HepG2 (cell line): ENCODE data around the gene SEC31A. TPM values are rescaled to one million over a fixed set of nuclear protein-coding genes. Genes with fewer than 3 reads are reported as not detected.

Experiments used
- CEBPB ChIP-seq: IDR thresholded peaks from 2 replicates; pipeline ENCODE4 v1.6.1; 2011; ENCODE audit warnings: low read depth, low read length, improper control_type of control experiment, borderline replicate concordance
- DPF2 ChIP-seq: sonication (generic); formaldehyde crosslinking; IDR thresholded peaks from 2 replicates; pipeline ENCODE4 v1.4.0; 2020; ENCODE audit warnings: mild to moderate bottlenecking, low read depth, missing genetic modification reagents, borderline replicate concordance
- KMT2B ChIP-seq: IDR thresholded peaks from 2 replicates; pipeline ENCODE4 v1.6.1; 2016; ENCODE audit warnings: missing genetic modification reagents, missing compliant biosample characterization
- MBNL3 ChIP-seq: fragments of 250-450 bp; sonication (Bioruptor Pico); conservative IDR thresholded peaks from 2 replicates; pipeline ENCODE4 v1.8.0; 2022; ENCODE audit warnings: mild to moderate bottlenecking, inconsistent platforms
- MLLT10 ChIP-seq: sonication (generic); formaldehyde crosslinking; IDR thresholded peaks from 2 replicates; pipeline ENCODE4 v1.4.0; 2020; ENCODE audit warnings: missing genetic modification reagents
- PAWR ChIP-seq: sonication (generic); formaldehyde crosslinking; IDR thresholded peaks from 2 replicates; pipeline ENCODE4 v1.4.0; 2020; ENCODE audit warnings: missing genetic modification reagents, mild to moderate bottlenecking, borderline replicate concordance
- PHB2 ChIP-seq: fragments of 450-650 bp; IDR thresholded peaks from 2 replicates; pipeline ENCODE4 v1.6.1; 2018; ENCODE audit not compliant: partially characterized antibody
- REPIN1 ChIP-seq: sonication (generic); formaldehyde crosslinking; IDR thresholded peaks from 2 replicates; pipeline ENCODE4 v1.8.0; 2022; ENCODE audit warnings: missing genetic modification reagents, low read depth, mild to moderate bottlenecking, borderline replicate concordance
- TEAD2 ChIP-seq: sonication (generic); formaldehyde crosslinking; IDR thresholded peaks from 2 replicates; pipeline ENCODE4 v1.9.0; 2021; ENCODE audit warnings: missing genetic modification reagents
- ZKSCAN1 ChIP-seq: fragments of 150-350 bp; IDR thresholded peaks from 2 replicates; pipeline ENCODE4 v1.6.1; 2014; ENCODE audit warnings: low read length
- ZNF589 ChIP-seq: sonication (generic); formaldehyde crosslinking; conservative IDR thresholded peaks from 2 replicates; pipeline ENCODE4 v1.8.0; 2022; ENCODE audit warnings: mild to moderate bottlenecking, moderate library complexity, missing genetic modification reagents
- ZNF839 ChIP-seq: sonication (generic); formaldehyde crosslinking; IDR thresholded peaks from 2 replicates; pipeline ENCODE4 v1.4.0; 2020; ENCODE audit warnings: missing genetic modification reagents, mild to moderate bottlenecking, borderline replicate concordance
- polyA plus RNA-seq, 8 experiments: library from polyadenylated mRNA; depleted of rRNA in 3 of 8; stranded (reverse) in 7 of 8; unstranded in 1 of 8; fragments of >200 nt; fragmentation: Illumina TruSeq in 4 of 8; extraction: Trizol in 4 of 8; gene quantifications; 2 replicates each; pipeline versions ENCODE4 v1.2.1 to v1.2.3, GENCODE V29; 2011 to 2016; ENCODE audit warnings: low read depth in 4 of 8, missing spikeins in 1 of 8, mixed read lengths in 1 of 8; ENCODE audit not compliant: insufficient read depth in 1 of 8
- total RNA-seq, 5 experiments: library from RNA; depleted of rRNA; stranded (reverse); fragments of >200 nt; fragmentation: Illumina TruSeq; extraction: Trizol; gene quantifications; 2 replicates each; pipeline ENCODE4 v1.2.3, GENCODE V29; 2016; ENCODE audit warnings: low read depth in 1 of 5
- TF ChIP-seq, protein P1 (sequence below): sonication (generic); formaldehyde crosslinking; IDR thresholded peaks from 2 replicates; pipeline ENCODE4 v1.5.1; 2020; ENCODE audit warnings: missing genetic modification reagents, mild to moderate bottlenecking, borderline replicate concordance
- TF ChIP-seq, protein P2 (sequence below): IDR thresholded peaks from 2 replicates; pipeline ENCODE4 v1.6.1; 2016; ENCODE audit warnings: mild to moderate bottlenecking
- TF ChIP-seq, protein P3 (sequence below): sonication (generic); formaldehyde crosslinking; IDR thresholded peaks from 2 replicates; pipeline ENCODE4 v1.4.0; 2020; ENCODE audit warnings: mild to moderate bottlenecking, low read depth, missing genetic modification reagents
- TF ChIP-seq, protein P4 (sequence below): sonication (generic); formaldehyde crosslinking; IDR thresholded peaks from 2 replicates; pipeline ENCODE4 v1.8.0; 2023; ENCODE audit warnings: mild to moderate bottlenecking, missing genetic modification reagents
- TF ChIP-seq, protein P5 (sequence below): sonication (generic); formaldehyde crosslinking; IDR thresholded peaks from 2 replicates; pipeline ENCODE4 v1.5.0; 2020; ENCODE audit warnings: mild to moderate bottlenecking, missing genetic modification reagents
- TF ChIP-seq, protein P6 (sequence below), 2 experiments: sonication (generic) in 1 of 2; formaldehyde crosslinking in 1 of 2; IDR thresholded peaks; 2 replicates each; pipeline versions ENCODE4 v1.4.0 to v1.6.1; 2018 to 2020; ENCODE audit warnings: missing genetic modification reagents in 2 of 2, borderline replicate concordance in 1 of 2, low read depth in 1 of 2, mild to moderate bottlenecking in 1 of 2, missing biosample characterization in 1 of 2

SEC31A gene
- total and polyA plus RNA-seq, 2 of the 13 experiments (the other 11 are each of a cell fraction or from before 2014, with no cell fraction given) = 231 to 435 TPM

DNA sequence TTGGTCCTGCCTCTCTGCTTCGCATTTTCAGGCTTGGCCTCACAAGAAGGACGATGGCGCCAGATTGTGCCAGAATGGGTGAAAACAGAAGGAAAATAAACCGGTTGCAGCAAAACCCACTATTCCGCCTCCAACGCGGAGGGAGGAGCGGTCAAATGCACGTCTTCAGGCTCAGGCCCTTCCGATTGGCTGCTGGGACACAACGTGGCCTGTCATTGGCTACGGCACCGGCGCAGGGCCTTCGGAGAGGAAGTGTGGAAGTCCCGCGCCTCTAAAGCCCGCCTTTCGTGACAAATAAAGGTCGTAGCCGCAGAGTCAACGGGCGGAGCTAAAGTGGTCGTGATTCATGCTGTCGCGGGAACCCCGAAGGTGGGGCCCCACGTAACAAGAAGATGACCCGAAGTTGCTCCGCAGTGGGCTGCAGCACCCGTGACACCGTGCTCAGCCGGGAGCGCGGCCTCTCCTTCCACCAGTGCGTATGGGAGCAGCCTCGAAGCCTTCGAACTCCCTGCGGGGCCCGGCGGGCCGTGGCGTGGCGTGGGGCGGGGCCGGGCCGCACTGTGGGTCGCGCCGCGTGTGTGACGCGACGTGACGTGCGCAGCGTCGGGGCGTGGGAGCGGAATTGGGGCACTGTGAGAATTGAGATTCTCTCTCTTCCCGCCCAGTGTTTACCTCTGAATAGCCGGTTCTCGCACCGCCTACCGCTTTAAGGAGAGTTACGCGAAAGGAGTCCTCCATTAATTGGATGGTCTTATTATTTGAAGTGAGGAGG is 9.6 kb upstream of the SEC31A start, which contains the start of gene THAP9 (continued):
- TF ChIP-seq TEAD2 (CRISPR knock-in tag) (no peak), PHB2 (no peak), KMT2B (CRISPR knock-in tag) (peak; percentile 85), DPF2 (CRISPR knock-in tag) (no peak), MBNL3 (CRISPR knock-in tag) (no peak), PAWR (CRISPR knock-in tag) (no peak), CEBPB (no peak; the same call in 1 of the 2 replicates), REPIN1 (CRISPR knock-in tag) (peak; percentile 91), ZKSCAN1 (no peak), ZNF589 (peak; percentile 86), ZNF839 (CRISPR knock-in tag) (no peak), MLLT10 (no peak)
- TF ChIP-seq, protein P1, sequence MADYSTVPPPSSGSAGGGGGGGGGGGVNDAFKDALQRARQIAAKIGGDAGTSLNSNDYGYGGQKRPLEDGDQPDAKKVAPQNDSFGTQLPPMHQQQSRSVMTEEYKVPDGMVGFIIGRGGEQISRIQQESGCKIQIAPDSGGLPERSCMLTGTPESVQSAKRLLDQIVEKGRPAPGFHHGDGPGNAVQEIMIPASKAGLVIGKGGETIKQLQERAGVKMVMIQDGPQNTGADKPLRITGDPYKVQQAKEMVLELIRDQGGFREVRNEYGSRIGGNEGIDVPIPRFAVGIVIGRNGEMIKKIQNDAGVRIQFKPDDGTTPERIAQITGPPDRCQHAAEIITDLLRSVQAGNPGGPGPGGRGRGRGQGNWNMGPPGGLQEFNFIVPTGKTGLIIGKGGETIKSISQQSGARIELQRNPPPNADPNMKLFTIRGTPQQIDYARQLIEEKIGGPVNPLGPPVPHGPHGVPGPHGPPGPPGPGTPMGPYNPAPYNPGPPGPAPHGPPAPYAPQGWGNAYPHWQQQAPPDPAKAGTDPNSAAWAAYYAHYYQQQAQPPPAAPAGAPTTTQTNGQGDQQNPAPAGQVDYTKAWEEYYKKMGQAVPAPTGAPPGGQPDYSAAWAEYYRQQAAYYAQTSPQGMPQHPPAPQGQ (CRISPR knock-in tag) = no peak
- TF ChIP-seq, protein P2, sequence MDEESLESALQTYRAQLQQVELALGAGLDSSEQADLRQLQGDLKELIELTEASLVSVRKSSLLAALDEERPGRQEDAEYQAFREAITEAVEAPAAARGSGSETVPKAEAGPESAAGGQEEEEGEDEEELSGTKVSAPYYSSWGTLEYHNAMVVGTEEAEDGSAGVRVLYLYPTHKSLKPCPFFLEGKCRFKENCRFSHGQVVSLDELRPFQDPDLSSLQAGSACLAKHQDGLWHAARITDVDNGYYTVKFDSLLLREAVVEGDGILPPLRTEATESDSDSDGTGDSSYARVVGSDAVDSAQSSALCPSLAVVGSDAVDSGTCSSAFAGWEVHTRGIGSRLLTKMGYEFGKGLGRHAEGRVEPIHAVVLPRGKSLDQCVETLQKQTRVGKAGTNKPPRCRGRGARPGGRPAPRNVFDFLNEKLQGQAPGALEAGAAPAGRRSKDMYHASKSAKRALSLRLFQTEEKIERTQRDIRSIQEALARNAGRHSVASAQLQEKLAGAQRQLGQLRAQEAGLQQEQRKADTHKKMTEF (CRISPR knock-in tag) = peak; percentile 97
- TF ChIP-seq, protein P3, sequence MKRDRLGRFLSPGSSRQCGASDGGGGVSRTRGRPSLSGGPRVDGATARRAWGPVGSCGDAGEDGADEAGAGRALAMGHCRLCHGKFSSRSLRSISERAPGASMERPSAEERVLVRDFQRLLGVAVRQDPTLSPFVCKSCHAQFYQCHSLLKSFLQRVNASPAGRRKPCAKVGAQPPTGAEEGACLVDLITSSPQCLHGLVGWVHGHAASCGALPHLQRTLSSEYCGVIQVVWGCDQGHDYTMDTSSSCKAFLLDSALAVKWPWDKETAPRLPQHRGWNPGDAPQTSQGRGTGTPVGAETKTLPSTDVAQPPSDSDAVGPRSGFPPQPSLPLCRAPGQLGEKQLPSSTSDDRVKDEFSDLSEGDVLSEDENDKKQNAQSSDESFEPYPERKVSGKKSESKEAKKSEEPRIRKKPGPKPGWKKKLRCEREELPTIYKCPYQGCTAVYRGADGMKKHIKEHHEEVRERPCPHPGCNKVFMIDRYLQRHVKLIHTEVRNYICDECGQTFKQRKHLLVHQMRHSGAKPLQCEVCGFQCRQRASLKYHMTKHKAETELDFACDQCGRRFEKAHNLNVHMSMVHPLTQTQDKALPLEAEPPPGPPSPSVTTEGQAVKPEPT (CRISPR knock-in tag) = peak; percentile 16; the same call in 1 of the 2 replicates
- TF ChIP-seq, protein P4, sequence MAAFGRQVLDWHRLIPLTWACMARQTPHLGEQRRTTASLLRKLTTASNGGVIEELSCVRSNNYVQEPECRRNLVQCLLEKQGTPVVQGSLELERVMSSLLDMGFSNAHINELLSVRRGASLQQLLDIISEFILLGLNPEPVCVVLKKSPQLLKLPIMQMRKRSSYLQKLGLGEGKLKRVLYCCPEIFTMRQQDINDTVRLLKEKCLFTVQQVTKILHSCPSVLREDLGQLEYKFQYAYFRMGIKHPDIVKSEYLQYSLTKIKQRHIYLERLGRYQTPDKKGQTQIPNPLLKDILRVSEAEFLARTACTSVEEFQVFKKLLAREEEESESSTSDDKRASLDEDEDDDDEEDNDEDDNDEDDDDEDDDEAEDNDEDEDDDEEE (CRISPR knock-in tag) = peak; percentile 88; the same call in 1 of the 2 replicates
- TF ChIP-seq, protein P5, sequence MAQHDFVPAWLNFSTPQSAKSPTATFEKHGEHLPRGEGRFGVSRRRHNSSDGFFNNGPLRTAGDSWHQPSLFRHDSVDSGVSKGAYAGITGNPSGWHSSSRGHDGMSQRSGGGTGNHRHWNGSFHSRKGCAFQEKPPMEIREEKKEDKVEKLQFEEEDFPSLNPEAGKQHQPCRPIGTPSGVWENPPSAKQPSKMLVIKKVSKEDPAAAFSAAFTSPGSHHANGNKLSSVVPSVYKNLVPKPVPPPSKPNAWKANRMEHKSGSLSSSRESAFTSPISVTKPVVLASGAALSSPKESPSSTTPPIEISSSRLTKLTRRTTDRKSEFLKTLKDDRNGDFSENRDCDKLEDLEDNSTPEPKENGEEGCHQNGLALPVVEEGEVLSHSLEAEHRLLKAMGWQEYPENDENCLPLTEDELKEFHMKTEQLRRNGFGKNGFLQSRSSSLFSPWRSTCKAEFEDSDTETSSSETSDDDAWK (CRISPR knock-in tag) = no peak
- TF ChIP-seq, protein P6, sequence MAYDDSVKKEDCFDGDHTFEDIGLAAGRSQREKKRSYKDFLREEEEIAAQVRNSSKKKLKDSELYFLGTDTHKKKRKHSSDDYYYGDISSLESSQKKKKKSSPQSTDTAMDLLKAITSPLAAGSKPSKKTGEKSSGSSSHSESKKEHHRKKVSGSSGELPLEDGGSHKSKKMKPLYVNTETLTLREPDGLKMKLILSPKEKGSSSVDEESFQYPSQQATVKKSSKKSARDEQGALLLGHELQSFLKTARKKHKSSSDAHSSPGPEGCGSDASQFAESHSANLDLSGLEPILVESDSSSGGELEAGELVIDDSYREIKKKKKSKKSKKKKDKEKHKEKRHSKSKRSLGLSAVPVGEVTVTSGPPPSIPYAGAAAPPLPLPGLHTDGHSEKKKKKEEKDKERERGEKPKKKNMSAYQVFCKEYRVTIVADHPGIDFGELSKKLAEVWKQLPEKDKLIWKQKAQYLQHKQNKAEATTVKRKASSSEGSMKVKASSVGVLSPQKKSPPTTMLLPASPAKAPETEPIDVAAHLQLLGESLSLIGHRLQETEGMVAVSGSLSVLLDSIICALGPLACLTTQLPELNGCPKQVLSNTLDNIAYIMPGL (CRISPR knock-in tag; IDR thresholded peaks at IDR 0.05; ENCODE audit: borderline replicate concordance in 1 of 2, low read depth in 1 of 2) = peak; percentile 64 to 89; a peak in 3 of 4 replicates
